Gastrocnemius medialis (tissue), 4 donors: ENCODE results near the gene MYL5.
"Not testable (repeated sequence)": the region's sequence is repeated elsewhere in the genome, so short reads cannot be mapped to it uniquely, and the experiment has no call there.

Experiments
- POLR2A ChIP-seq, 2 donors: fragments of 450-650 bp; IDR thresholded peaks; one replicate each; pipeline ENCODE4 v1.6.1; 2017; ENCODE audit warnings: antibody characterized with exemption in 2 of 2, mild to moderate bottlenecking in 2 of 2, moderate library complexity in 2 of 2
- TF ChIP-seq, protein P1 (sequence below), 5 experiments: fragments of 450-650 bp in 3 of 5; fragments of 200-600 bp in 2 of 5; sonication (generic) in 2 of 5; IDR thresholded peaks in 4 of 5; conservative IDR thresholded peaks in 1 of 5; 1 replicate in 4 of 5; 2 replicates in 1 of 5; pipeline ENCODE4 v1.5.1; 2016 to 2019; ENCODE audit warnings: antibody characterized with exemption in 5 of 5, mild to moderate bottlenecking in 3 of 5, moderate library complexity in 3 of 5

DNA sequence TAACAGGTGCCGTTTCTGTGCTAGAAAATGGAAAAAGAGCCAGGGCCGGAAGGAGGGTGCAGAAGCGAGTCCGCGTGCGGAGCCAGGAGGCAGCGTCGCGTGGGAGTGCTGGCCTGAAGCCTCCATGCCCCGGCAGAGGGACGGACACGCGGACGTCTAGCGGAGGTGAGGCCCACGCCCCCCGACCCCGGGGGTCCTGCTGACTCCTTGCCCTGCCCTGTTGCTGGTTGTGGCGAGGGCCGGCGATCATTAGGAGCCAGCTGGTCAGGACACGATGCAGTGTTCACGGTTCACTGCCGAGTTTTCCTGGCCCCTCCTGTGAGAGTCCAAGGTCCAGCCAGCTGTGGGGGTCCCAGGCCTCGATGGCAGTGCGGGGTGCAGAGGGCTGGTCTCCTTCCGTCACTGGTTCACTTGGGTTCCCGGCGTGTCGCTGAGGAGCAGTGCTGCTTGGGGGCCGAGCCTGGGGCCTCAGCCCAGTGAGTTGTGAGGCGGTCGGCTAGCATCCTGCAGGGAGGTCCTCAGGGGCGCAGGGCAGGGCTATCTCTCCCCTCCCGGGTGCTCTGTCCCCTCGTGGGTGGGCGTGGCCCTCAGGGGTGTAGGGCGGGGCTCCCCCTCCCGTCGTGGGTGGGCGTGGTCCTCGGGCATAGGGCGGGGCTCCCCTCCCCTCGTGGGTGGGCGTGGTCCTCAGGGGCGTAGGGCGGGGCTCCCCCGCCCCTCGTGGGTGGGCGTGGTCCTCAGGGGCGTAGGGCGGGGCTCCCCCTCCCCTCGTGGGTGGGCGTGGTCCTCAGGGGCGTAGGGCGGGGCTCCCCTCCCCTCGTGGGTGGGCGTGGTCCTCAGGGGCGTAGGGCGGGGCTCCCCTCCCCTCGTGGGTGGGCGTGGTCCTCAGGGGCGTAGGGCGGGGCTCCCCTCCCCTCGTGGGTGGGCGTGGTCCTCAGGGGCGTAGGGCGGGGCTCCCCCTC is 56.9 kb downstream of the MYL5 start:
- TF ChIP-seq, protein P1, sequence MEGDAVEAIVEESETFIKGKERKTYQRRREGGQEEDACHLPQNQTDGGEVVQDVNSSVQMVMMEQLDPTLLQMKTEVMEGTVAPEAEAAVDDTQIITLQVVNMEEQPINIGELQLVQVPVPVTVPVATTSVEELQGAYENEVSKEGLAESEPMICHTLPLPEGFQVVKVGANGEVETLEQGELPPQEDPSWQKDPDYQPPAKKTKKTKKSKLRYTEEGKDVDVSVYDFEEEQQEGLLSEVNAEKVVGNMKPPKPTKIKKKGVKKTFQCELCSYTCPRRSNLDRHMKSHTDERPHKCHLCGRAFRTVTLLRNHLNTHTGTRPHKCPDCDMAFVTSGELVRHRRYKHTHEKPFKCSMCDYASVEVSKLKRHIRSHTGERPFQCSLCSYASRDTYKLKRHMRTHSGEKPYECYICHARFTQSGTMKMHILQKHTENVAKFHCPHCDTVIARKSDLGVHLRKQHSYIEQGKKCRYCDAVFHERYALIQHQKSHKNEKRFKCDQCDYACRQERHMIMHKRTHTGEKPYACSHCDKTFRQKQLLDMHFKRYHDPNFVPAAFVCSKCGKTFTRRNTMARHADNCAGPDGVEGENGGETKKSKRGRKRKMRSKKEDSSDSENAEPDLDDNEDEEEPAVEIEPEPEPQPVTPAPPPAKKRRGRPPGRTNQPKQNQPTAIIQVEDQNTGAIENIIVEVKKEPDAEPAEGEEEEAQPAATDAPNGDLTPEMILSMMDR (IDR thresholded peaks at IDR 0.05 in 4 of 5, conservative IDR thresholded peaks at IDR 0.05 in 1 of 5) = not testable (repeated sequence)
- TF ChIP-seq POLR2A (IDR thresholded peaks at IDR 0.05) = not testable (repeated sequence)
